Activated CD4-positive, alpha-beta T cell treated with anti-CD3 and anti-CD28 coated beads, Interleukin-2, amount 50 U/mL, for 16 hours (primary cell): Measurements from ENCODE around the gene LRBA.
"Not testable (repeated sequence)": the region's sequence is repeated elsewhere in the genome, so short reads cannot be mapped to it uniquely, and the experiment has no call there.

Experiments used
- DNase-seq: peaks from one replicate; pipeline ENCODE4 v3.0.0-alpha.2; 2020

The LRBA gene, protein sequence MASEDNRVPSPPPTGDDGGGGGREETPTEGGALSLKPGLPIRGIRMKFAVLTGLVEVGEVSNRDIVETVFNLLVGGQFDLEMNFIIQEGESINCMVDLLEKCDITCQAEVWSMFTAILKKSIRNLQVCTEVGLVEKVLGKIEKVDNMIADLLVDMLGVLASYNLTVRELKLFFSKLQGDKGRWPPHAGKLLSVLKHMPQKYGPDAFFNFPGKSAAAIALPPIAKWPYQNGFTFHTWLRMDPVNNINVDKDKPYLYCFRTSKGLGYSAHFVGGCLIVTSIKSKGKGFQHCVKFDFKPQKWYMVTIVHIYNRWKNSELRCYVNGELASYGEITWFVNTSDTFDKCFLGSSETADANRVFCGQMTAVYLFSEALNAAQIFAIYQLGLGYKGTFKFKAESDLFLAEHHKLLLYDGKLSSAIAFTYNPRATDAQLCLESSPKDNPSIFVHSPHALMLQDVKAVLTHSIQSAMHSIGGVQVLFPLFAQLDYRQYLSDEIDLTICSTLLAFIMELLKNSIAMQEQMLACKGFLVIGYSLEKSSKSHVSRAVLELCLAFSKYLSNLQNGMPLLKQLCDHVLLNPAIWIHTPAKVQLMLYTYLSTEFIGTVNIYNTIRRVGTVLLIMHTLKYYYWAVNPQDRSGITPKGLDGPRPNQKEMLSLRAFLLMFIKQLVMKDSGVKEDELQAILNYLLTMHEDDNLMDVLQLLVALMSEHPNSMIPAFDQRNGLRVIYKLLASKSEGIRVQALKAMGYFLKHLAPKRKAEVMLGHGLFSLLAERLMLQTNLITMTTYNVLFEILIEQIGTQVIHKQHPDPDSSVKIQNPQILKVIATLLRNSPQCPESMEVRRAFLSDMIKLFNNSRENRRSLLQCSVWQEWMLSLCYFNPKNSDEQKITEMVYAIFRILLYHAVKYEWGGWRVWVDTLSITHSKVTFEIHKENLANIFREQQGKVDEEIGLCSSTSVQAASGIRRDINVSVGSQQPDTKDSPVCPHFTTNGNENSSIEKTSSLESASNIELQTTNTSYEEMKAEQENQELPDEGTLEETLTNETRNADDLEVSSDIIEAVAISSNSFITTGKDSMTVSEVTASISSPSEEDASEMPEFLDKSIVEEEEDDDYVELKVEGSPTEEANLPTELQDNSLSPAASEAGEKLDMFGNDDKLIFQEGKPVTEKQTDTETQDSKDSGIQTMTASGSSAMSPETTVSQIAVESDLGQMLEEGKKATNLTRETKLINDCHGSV (N-terminal part only)

DNA sequence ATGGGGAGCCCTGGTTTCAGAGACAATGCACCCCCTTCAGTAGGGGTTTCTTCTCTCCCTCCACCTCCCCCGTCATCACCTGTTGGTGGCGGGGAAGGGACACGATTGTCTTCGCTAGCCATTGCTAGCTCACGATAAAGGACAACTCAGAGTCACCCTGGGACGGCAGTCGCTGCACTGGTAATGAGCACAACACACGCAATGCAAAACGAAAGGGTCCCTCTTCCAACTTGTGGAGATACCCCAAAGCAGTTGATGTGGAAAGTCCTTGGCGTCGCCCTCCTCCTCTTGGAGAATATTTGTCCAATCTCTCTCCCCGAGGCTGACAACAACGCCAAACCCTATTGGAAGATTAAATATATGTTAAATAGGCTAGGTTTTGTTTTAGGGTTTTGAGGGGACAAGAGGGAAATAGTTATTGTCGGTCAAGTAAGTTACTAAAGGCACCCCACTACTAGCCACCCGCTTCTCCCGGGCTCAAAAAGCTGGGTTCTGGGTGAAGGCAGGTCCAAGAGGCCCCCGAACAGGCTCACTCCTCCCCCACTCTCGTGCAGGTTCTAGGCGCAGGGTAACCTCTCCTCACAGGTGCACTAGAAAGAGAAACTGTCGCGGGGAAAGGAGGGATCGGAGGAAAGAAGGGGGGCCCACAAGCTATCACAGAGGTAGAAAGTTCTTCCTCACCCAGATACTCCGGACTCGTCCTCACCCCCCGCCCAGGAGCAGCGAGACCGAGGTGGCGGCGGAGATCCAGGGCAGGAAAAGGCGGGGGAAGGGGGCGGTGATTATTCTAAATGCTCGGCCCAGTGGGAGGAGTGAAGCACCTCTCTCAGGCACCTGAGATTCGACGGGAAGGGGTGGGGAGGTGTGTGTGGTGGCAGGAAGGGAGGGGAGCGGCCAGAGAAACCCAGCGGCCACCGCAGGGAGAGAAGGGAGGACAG, at the start of gene LRBA:
LRBA (minus strand) TSS at position 764 of the 938 bp plus-strand sequence; CDS start at position 122, 642 bp downstream.
- peak; percentile 90 for DNase-seq

DNA sequence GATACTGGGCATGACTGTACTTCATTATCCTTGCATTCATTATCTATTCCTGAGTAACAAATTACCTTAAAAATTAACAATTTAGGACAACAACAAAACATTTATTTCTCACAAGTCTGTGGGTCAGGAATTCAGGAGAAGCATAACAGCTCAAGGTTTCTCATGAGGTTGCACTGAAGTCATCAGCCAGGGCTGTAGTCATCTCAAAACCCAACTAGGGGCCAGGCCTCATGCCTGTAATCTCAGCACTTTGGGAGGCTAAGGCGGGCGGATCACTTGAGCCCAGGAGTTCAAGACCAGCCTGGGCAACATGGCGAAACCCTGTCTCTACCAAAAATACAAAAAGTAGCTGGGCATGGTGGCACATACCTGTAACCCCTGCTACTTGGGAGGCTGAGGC, 48.1 kb upstream of the LRBA start:
- DNase-seq: peak; percentile 14

DNA sequence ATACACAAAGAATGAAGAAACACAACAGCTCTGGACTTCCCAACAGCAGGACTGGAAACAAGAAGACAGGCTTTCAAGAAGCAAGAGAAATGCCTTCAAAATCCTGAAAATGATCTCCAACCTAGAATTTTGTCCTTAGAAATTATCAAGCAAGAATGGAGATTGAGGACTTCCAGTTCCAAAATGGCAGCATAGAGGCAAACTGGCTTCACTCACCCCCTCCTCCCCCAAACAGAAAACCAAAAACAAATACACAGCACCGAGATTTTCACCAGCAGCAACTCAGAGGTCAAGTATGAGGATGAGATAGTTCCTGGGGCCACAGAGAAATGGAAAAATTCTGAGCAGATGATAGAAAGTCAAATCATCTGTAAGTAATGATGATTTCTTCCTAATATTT, 40.5 kb upstream of the LRBA start:
- DNase-seq: no peak

DNA sequence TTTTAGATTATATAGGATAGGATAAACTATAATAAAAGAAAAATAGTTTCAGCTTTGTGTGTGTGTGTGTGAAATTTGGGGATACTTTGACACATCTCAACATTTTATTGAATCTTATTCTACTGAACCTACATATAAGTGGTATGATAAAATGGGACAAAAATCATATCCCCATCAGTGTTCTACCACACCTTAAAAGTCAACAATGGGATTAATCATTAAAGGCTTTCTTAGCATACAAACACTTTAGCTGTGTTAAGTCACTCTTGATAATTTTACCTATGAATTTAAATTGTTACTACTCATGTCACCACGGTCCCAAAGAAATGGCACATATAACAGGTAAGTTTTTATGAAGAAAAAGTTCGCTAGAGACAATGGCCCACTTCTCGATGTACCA, 37.7 kb upstream of the LRBA start:
- DNase-seq: no peak

DNA sequence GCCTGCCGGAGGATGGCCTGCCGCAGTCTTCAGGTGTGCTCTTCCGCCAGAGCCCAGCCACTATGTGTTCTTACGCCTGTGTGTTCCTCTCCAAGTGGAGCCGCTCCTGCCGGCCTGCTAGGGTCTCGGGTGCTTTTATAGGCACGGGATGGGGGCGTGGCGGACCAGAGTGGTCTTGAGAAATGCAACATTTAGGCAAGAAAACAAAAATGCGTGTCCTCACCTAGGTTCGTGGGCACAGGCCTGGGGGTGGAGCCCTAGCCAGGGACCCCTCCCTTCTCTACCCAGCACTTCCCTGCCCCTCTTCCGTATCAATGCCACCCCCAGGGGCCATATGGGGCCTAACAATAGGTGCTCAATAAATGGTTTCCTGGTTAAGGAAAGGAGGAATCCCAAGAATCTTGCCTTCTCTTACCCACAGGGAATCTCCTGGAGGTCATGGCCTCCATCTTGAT, 34.4 kb upstream of the LRBA start:
- DNase-seq: no peak

DNA sequence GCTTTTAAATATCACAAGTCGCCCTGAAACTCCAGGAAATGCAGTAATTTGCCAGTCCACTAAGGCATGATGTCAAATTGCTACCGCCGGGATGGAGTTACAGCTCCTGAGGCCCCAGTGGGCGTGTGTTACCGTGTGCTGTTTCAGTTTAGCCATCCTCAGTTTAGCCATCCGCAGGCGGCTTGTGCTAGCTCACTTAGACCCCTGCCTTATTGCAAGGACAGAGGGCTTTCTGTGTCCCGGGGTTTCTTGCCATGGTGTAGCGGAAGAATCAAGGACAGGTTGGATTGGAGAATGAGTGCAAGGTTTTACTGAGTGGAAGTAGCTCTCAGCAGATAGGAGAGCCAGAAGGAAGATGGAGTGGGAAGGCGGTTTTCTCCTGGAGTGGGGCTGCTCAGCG, 33.8 kb upstream of the LRBA start:
- DNase-seq: no peak

DNA sequence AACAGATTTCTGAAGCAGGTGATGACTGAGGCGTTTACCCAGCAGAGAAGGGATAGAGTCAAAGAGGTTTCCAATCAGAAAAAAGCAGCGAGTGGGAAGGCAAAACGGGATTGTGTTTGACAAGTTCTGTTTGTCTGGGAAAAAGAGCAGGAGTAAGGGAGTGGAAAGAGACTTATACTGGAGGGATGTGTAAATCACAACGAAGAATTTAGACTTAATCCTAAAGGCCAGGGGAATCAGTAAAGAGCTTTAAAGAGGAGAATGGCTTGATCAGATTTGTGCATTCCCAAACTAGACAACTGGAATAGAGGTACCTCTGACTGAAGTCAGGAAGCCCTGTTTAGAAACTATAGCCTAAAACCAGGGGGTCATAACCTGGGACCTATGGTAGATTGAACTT, 31.5 kb upstream of the LRBA start:
- DNase-seq: no peak

DNA sequence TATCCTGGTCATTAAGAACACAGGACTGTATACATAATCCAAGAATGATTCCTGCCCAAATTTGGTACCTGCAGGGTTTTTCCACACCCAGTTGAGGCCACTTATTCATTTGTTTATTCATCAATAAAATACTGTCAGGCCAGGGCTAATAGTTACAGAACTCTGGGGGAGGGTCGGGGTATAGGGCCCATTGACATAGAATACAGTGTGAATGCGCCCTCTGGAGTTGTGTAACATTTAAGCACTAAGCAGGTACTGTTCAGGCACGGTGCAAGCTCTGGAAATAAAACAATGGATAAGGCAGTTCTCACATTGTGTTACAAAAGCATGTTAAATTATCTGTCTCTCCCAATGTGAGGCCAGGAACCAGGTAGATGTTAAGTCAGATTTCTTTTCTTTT, 30.8 kb upstream of the LRBA start:
- DNase-seq: peak; percentile 32

DNA sequence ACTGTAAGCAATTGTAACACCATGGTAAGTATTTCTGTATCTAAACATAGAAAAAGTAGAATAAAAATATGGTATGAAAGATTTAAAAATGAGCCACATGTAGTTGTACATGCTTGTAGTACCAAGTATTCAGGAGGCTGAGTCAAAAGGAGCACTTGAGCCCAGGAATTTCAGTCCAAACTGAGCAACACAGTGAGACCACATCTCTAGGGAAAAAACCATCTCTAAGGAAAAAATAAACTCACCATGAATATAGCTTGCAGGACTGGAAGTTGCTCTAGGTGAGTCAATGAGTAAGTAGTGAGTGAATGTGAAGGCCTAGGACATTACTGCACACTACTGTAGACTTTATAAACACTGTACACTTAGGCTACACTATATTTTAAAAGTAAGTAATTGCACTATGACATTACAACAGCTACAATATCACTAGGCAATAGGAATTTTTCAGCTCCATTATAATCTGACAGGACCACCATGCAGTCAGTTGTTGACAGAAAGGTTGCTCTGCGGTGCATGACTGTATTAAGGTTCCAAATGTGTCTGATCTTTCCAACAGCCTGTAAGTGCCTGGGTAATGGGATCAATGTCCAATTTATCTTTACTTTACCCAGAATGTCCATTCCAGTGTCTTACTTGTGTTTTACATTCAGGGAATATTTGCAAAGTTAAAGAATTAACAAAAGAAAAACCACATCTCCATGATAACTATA, 28.9 kb upstream of the LRBA start:
- DNase-seq: no peak

DNA sequence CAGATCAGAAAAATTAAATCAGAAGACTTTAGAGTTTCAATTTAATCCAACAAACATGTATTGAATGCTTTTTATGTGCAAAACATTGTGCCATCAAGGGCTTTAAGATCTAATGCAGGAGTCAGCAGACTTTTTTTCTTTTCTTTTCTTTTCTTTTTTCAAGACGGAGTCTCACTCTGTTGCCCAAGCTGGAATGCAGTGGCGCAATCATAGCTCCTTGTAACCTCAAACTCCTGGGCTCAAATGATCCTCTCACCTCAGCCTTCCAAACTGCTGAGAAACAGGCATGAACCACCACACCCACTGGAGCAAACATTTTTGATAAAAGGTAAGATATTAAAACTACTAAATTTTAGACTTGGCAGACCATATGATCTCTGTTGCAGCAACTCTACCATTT, 24.6 kb upstream of the LRBA start:
- no peak for DNase-seq

DNA sequence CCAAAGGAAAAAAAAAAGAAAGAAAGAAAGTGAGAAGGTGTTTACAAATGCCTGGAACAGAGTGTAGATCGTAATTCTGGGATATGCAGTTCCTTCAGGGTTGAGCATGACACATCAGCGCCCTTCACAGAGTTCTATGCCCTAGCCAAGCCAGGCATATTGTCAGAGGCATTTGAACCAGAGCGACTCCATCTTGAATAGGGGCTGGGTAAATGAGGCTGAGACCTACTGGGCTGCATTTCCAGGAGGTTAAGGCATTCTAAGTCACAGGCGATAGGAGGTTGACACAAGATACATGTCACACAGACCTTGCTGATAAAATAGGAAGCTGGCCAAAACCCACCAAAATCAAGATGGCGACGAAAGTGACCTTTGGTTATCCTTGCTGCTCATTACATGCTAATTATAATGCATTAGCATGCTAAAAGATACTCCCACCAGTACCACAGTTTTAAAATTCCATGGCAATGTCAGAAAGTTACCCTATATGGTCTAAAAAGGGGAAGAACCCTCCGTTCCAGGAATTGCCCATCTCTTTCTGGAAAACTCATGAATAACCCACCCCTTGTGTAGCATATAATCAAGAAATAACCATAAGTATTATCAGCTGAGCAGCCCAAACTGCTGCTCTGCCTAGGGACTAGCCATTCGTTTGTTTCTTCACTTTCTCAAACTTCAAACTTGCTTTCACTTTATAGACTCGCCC, 23.5 kb upstream of the LRBA start:
- DNase-seq: no peak

DNA sequence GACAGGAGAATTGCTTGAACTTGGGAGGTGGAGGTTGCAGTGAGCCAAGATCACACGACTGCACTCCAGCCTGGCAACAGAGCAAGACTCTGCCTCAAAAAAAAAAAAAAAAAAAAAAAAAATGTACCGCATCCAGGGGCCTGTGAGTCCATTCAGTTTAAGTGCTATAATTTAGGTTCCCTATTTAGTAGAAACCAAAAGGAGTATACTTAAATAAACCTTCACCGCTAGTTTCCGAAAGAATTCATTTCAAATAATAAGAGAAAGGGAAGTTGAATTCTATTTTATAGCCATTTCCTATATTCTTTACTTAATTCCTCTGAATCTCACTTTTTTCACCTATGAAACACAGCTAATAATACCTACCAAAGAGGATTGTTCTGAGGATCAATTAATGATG, 20.8 kb upstream of the LRBA start:
- DNase-seq: no peak

DNA sequence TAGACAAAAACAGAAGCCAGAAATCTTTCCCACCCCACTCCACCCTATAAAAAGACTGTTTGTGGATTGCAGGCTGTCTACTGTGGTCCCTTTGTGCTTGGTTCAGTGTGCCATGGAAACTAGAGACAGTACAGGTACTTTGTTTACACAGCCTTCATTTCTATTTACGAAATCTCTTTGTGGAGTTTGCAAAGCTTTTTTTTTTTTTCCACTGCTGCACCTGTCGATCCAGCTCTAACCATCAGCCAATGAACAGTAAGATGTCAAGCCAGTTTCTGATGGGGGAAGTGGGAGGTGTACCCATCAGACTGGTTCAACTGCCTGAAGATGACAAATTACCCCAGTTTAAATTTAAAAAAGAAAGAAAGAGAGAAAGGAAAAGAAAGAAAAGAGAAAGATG, 20.2 kb upstream of the LRBA start:
- DNase-seq: no peak

DNA sequence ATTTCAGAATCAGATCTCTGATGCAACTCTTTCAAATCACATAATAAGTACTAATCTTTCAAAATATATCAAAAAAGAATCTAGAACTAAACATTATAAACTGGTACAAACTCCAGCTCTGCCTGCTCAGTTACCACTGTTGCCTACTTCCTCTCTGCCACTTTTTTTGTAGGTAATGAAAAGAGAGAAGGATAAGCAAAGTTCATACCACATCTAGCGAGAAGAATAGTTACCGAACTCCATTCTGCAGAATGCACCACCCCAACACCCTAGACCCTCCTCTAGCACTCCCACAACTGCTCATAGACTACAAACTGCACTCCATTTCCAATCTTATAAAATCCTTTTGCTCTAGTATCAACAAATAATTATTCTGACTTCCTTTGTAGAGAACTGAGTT, 19.7 kb upstream of the LRBA start:
- DNase-seq: no peak

DNA sequence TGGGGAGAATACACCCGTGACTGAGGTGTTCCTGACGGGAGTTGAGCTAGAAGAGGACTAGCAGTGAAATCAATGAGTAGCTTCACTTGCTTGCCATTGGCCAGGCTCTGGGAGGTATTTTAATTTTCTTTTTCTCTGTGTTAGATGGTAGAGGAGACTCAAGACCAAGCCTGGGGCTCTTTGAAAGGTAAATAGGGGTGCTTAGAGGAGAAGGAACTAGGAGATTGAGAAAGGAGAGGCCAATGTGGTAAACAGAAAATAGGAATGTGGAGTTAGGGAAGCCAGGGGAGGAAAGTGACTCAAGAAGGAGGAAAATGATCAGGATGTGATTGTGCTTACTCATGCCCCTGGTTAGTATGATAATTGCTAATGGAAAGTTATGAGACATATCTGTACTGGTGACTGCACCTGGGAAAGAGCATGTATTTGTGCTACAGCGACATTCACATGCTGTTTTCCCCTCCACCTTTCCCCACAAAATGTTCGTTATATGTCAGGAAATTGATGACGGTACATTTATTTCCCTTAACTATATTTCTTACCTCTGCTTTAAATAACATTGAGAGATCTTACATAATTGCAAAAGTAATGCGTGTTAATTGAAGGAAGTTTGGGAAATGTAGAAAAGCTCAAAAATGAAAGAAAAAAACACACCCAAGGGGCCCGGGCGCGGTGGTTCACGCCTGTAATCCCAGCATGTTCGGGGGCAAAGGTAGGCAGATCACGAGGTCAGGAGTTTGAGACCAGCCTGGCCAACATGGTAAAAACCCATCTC, 16.9 kb upstream of the LRBA start:
- DNase-seq: peak; percentile 88

DNA sequence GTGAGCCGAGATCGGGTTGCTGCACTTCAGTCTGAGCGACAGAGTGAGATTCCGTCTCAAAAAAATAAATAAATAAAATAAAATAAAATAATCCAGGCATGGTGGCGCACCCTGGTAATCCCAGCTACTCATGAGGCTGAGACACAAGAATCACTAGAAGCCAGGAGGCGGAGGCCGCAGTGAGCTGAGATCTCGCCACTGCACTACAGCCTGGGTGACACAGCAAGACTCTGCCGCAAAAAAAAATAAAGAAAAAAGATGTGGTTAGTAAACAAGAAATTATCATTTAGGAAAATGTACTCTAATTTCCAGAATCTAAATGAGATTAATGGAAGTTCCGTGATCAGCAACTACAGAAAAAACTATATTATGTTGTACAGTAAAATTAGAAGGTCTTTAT, 14.5 kb upstream of the LRBA start:
- peak; percentile 76 for DNase-seq

DNA sequence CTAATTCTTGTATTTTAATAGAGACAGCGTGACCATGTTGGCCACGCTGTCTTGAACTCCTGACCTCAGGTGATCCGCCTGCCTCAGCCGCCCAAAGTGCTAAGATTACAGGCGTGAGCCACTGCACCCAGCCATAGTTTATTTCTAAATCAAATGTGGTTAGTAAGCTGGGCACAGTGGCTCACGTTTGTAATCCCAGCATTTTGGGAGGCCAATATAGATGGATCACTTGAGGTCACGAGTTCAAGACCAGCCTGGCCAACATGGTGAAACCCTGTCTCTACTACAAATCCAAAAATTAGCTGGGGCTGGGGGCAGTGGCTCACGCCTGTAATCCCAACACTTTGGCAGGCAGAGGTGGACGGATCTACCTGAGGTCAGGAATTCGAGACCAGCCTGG, 13.9 kb upstream of the LRBA start:
- not testable (repeated sequence) for DNase-seq

DNA sequence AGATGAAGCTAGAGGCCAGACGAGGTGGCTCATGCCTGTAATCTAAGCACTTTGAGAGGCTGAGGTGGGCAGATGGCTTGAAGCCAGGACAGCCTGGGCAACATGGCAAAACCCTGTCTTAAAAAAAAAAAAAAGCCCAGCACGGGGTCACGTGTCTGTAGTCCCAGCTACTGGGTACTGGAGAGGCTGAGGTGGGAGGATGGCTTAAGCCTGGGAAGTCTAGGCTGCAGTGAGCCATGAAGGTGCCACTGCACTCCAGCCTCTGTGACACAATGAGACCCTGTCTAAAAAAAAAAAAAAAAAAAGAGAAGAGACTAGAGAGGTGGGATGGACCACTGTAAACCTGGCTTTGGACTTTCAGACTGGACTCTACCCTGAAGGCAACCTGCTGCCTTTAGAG, 10.7 kb upstream of the LRBA start:
- no peak for DNase-seq

DNA sequence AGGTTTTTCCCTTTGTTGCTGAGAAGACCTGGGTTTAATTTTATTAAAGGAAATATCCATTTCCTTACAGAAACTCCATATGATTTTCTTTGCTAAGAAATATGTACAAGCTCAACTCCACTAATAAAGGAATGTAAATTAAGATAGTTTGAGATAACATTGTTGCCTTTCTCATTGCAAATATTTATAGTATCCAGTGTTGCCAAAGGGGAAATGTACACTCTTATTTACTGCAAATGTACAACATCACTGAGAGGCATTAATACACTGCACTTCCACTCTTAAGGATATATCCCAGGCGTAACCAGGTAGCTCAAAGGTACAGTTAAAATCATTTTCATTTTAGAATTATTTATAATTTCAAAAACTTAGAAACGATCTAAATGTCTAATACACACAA, 7.5 kb upstream of the LRBA start:
- DNase-seq: no peak
